GM18861 (cell line): ENCODE data around the gene DDA1.

Experiments used
- ATAC-seq: cut with Tn5 transposase; IDR thresholded peaks from one replicate; pipeline ENCODE4 v1.9.1; 2021; ENCODE audit not compliant: unreplicated experiment

DDA1 gene

DNA sequence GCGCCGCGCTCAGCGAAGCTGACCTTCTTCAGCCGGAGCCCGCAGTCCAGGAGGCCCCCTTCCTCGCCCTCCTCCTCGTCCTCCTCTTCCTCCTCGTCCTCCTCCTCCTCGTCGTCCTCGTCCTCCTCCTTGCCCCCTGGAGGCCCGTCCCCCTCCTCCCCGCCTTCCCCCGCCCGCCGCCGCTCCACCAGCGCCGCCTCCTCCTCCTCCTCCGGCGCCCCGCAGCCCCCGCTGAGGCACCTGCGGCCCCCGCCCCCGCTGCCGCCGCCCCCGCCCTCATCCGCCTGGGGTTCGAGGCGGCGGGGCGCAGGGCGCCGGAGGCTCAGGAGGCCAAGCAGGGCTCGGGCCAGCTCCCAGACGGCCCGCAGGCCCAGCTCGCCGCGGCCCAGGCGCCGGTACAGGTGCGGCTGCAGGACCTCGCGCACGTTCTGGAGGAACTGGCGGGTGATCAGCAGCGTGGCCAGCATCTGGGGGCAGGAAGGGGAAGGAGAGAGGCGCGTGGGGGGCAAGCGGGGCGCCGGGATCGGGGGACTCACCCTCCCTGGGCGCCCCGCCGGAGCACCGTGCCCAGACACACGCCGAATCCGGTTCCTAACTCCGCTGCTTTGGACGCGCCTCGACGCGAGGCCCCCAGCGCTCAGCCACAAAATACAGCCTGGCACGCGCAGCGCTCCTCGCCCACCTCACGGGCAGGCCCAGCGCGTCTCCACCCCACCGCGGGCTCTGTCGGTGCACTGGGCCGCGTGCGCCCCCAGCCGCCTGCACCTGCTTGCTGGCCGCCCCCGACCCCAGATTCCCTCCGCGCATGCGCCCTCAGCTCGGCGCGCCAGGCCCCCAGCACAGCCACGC lies 19.4 kb downstream of the DDA1 start:
- no peak for ATAC-seq

DNA sequence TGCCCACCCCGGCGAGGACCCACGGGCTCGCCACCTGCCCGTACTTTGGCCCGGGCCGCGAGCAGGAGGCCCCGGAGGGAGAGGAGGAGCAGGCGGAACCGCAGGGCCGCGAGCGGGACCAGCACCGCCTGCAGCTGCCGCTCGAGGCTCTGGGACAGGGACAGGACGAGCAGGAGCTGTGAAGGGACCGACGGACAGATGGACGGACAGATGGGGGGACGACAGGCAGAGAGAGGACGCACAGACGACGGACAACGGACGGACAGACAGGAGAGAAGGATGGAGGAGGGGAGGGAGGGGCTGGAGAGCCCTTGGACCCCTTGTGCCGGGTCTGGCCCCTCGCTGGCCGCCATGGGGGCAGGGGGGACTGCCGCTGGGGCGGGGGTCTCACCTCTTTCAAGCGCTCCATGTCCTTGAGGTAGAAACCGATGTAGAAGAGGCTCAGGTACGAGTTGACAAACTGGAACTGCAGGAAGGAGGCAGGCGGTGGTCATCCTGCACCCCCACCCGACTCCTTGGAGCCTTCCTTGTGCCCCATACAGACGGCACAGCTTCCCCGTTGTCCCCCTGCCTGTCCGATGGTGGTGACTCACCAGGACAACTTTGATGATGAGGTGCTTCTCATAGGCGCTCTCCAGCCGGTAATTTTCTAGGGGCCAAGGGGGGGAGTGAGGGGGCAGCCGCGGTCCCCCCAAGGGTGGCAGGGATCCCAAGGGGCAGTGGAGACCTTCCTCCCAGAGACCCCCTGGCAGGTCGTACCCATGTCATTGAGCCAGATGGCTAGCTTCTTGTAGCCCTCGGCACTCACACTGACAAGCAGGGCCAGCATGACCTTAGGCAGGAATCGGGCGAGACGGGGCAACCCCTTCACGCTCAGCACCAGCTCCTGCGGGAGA lies 20.3 kb downstream of the DDA1 start:
- no peak for ATAC-seq

DNA sequence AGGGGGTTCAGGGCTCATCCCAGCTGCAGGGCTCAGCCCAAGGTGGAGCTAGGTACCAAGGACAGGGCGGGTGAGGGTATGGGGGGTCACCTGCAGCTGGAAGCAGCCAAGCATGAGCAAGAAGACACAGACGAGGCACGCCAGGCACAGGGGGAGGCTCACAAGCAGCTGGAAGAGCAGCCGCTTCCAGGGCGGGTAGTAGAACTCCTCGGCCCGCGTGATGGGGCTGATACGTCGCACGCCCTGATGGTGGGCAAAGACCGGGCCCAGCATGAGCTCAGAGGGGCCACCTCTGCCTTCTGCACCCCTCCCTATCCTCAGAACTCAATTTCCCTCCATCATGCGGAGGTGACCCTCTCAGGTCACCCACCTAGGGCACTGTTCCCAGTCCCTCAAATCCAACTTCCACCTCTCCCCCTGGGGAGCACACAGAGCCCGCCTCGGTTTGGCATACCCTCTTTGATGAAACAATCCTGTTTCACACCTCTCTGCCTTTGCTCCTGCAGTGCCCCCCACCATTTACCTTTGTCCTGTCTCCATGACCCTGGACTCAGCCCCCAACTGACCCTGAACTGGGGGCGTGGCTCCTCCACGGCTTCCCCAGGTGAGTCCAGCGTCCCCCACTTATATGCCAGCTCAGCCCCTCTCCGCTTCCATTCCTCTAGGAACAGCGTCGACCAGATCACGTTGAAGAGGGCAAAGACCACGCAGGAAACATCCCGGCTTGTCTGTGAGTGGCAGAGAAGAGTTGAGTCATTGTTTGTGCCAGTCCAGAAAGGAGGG lies 21.1 kb downstream of the DDA1 start:
- ATAC-seq: no peak

DNA sequence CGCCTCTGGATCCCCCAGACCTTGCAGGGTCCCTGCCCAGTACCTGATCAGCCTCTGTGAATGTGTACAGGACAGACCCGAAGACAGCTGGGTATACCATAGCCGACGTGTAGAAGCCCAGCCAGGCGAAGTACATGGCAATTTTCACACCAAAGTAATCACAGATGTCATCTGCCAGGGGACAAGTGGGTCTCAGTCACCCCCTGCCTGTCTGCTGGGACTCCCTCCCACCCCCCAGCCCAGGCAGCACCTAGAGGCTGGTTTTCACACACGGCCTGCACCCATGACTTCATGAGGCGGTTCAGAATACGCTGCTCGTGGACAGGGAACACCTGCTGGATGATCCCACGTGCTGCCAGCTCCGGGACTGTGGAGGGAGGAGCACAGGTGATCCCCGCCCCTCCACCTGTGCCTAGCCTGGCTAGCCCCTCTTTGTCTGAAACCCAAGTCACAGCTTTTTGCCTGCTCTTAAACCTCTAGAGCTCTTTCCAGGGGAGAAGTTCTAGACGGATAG lies 21.7 kb downstream of the DDA1 start:
- ATAC-seq: no peak

DNA sequence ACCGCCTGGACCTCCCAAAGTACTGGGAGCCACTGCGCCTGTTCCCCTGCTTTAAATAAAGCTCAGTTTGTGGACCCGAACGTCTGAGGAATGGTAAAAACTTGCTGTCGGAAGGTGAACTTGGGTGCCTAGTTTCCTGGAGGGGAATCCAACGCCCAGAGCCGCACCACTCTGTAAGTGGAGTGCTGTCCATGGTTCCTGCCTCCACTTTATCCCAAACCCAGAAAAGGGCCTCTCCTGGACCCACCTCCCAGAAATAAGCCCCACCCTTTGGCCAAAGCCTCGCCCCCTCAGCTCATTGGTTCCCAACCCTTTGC lies 23.0 kb downstream of the DDA1 start:
- no peak for ATAC-seq

DNA sequence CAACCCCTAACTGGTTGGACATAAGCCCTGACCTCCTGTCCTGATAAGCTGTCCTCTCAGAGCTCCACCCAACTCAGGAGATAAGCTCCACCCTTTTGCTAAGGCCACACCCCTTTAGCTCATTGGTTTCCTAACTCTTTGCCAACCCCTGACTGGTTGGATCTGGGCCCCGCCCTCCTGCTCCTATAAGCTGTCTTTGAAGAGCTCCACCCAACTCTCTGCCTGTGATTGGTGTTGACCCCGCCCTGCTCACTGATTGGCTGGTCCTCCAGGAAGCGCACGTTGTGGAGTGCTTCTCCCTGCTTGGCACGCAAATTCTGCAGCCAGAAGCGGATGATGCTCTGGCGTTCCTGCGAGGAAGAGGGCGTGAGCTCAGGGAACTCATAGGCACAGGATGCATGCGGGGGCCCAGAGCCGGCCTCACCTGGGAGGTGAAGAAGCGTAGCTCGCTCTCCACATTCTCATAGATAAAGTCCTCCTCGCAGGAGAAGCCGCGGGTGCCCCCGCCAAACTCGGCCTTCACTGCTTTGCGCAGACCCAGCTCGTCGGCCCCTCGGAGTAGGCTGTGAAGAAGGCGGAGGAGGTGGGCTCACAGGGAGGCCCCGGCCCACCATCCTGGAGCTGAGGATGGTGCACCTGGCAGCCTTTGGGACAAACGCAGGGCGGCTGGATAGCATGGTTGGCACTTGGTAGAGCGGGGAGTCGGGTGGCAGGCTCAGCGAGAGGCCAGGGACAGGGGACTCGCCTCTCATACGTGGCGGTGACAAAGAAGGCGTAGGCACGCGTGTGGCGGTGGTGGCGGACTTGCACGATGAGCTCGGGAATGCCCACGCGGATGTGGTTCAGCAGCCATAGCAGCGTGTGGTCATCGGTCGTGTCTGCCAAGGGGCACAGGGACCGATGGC lies 23.6 kb downstream of the DDA1 start:
- no peak for ATAC-seq

DNA sequence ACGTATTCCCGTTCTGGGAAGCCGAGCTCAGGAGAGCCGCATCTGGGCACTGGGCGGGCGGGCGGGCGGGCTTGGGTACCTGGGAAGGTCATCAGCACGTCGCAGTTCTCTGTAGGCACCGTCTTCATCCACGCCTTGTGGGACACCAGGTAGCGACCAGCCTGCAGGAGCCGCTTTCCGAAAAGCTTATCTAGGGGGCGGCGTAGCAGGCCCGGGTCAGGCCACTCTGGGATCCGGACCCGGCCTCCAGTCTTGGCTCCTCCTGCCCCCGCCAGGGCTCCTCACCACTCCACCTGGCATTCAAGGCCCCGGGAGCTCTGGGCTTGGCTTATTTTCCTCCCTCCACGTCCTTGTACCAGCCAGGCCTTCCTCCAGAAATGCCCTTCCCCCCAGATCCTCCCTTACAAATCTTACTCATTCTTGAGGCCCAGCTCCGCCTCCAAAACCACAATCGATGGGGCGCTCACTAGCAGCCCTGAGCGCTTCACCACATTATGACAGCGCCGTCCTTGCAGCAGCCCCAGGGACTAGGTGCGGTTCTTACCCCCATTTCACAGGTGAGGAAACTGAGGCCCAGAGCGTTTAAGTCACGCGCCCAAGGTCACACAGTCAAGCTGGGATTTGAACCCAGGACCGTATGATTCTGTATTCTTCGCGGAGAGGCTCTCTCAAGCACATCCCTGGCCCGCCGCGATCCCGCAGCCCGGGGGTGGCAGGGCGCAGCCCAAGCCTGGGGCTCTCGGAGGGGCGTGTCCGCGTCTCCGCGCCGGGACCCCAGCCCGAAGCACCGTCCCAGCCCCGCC lies 24.4 kb downstream of the DDA1 start:
- no peak for ATAC-seq

DNA sequence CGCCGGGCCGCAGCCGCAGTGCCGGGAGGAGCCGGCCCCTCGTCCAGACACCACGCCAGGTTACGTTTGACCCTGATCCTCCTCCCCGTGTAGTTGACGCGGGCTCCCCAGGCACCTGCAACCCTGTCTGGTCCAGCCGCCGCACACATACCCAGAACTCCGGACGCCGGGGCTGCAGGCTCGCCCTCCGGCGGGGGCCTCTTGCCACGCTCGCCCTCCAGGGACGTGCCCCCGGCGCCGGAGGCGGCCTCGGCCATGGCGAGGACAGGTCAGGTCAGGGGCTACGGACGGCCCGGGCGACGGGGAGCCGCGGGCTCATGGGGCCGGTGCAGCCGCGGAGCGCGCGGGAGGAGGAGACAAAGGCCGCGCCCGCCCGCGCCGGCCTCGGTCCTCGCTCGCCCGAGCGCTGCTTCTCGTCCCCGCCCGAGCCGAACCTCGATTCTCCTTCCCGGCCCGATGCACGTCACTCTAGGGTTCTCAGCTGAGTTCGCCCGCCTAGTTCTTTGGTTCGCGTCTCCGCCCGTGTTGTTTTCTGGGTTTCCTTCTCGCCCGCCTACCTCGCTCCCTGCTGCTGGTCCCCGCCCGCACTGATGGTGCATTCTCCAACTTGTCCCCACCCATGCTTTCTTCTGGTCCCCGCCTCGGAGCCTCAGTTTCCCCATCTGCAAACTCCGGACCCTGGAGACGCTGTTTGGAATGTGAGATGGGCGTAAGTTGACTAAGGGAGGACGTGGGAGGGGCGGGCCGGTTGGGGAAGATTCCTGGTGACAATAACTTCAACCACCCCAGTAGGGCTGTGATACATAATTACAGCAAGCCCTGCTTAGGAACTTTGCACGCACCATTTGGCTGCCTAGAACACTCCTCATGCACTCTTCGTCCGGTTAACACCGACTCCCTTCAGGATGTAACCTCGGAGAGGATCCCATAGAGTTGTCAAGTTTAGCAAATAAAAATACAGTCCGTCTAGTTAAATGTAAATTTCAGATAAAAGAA lies 25.3 kb downstream of the DDA1 start, which contains the start of gene ANO8:
Gene ANO8 (minus strand): TSS at position 442 of the 996 bp plus-strand sequence. CDS start 185 bp downstream, at position 257.
- peak; percentile 32 for ATAC-seq

DNA sequence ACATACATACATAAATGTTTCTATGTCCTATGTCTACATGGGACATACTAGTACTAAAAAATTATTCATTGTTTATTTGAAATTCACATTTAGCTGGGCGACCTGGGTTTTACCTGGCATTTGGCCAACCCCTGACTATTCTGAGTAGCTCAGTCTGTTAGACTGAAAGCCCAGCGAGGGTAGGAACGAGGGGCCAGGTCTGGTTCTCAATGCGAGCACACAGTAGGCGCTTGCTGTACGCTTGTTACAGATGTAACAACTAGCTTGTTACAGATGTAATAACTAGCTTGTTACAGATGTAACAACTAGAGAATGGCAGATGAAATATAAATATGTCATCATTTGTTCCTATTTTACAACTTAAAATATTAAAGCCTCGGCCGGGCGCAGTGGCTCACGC lies 26.2 kb downstream of the DDA1 start:
- ATAC-seq: no peak

DNA sequence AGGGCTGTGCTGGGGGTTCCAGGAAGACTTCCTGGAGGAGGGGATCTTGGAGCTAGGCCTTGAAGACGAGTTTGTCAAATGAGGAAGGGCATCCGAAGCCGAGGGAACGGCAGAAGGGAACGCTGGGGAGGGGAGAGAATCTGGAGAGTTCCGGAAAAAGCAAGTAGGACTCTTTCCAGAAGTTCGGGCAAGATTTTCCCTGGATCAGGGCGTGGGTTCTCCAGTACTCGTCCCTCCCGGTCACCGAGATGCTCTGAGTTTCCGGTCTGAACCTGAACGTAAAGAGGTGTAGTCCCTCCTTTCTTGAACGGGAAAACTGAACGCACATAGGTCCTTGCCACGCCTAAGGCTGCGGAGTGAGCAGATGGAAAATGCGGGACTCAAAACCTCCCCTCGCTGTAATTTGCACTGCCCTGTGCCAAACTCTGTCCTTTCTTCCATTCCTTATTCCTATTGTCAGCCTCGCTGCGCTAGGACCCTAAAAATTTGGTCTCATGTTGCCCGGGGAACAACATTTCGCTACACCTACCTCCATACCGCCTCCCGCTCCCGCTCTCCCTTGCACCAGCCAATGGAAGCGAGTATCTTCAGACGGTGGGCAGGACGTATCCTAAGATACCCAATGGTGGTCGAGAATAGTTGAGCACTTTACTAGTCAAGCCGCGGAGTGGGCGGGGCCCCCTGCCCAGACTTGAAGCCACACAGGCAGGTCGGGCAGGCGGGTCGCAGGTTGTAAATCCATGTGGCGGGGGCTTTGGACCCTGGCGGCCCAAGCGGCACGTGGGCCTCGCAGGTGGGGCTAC lies 27.7 kb downstream of the DDA1 start, which contains the start of gene GTPBP3:
Gene GTPBP3 (plus strand): TSS at position 682 of the 803 bp plus-strand sequence. CDS start 59 bp downstream, at position 741.
- ATAC-seq: peak; percentile 81

DNA sequence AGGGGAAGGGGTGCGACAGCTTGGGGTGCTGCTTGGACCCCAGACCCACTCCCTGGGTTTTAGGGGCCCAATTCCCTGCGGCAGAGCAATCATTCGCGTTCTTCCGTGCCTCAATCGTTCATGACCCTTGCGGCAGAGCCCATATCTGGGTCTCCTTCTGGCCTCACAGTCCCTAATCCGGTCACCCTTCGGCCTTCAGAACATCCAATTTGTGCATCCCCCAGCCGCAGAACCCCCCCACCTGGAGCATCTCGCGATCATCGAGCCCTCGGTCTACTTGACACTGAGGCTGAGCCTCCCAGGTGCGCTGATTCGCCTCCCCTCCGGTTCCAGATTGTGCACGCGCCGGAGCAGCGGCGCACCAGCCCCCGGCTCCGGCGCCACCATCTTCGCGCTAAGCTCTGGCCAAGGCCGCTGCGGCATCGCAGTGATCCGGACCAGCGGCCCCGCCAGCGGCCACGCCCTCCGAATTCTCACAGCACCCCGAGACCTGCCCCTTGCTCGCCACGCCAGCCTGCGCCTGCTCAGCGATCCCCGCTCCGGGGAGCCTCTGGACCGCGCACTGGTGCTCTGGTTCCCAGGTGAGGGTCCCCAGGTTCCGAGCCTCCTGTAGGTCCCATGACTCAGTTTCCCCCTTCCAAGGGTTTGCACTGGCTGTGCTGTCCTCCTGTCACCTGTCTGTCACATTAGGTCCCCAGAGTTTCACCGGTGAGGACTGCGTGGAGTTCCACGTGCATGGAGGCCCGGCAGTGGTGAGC lies 28.5 kb downstream of the DDA1 start:
- no peak for ATAC-seq

DNA sequence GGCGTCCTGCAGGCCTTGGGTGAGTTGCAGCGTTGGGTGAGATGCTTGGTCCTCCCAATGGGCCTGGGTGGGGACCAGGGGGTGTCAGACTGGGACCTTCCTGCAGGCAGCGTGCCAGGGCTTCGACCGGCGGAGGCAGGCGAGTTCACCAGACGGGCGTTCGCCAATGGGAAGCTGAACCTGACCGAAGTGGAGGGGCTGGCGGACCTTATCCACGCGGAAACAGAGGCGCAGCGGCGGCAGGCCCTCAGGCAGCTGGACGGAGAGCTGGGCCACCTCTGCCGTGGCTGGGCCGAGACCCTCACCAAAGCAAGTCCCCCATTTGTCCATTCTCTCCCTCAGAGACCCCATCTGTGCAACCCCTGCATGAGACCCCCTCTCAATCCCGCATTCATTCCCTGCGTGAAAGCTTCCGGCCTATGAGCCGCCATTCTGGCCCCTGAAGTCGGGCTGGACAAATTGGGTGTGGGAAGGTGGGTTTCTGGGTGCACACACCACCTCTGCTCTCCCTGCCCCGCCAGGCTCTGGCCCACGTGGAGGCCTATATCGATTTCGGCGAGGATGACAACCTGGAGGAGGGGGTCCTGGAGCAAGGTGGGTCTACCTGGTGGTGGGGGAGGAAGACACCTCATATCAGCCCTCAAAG lies 29.2 kb downstream of the DDA1 start:
- ATAC-seq: no peak

DNA sequence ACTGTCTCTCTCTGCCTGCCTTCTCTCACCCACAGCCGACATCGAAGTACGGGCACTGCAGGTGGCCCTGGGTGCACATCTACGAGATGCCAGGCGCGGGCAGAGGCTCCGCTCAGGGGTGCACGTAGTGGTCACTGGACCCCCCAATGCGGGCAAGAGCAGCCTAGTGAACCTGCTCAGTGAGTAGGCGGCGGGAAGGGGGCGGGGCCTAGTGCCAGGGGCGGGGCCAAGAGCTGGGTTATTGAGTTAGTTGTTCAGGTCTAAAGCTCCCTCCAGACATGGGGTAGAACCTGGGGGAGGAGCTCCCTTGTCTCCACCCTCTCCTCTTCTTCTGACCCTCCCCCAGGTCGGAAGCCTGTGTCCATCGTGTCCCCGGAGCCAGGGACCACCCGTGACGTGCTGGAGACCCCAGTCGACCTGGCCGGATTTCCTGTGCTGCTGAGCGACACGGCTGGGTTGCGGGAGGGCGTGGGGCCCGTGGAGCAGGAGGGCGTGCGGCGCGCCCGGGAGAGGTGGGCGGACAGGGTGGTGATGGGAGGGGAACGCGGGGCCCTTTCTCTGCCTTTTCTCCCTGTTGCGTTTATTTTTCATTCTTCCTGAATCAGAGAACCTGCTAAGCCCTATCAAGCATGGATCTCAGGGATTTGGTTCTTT lies 29.9 kb downstream of the DDA1 start:
- ATAC-seq: no peak

DNA sequence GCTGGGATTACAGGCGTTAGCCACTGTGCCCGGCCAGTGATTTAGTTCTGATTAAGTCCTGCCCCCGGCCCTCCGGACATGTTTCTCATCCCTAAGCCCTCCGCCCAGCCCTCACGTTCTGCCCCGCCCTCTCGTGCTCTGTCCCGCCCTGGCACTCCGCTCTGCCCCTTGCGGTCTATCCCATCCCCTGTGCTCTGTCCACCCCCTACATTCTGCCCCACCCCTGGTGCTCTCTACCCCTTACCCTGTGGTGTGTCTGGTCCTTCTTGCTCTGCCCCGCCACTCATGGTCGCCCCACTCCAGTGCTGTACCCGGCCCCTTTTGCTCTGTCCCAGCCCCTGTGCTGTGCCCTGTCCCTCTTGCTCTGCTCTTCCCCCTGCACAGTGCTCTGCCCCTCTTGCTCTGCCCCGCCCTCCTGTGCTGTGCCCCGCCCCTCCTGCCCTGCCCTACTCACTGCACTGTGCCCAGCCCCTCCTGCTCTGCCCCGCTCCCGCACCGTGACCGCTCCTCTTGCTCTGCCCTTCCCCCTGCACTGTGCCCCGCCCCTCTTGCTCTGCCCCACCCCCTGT lies 31.0 kb downstream of the DDA1 start:
- no peak for ATAC-seq

DNA sequence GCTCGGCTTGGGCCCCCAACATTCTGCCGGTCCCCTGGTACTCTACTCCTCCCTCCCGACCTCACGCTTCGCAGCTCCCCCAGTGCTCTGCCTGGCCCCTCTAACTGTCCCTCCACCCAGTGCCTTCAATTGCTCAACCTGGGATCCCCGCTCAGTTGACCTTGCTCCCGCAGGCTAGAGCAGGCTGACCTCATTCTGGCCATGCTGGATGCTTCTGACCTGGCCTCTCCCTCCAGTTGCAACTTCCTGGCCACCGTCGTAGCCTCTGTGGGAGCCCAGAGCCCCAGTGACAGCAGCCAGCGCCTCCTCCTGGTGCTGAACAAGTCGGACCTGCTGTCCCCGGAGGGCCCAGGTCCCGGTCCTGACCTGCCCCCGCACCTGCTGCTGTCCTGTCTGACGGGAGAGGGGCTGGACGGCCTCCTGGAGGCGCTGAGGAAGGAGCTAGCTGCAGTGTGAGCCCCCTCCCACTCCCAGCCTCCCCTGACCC lies 31.6 kb downstream of the DDA1 start:
- no peak for ATAC-seq
